GM19395 (cell line): Measurements from ENCODE around the gene CYP2D6.
"Not testable (repeated sequence)": the region's sequence is repeated elsewhere in the genome, so short reads cannot be mapped to it uniquely, and the experiment has no call there.

Source experiments
- ATAC-seq: cut with Tn5 transposase; IDR thresholded peaks from one replicate; pipeline ENCODE4 v1.9.1; 2021; ENCODE audit warnings: mild to moderate bottlenecking, moderate library complexity; ENCODE audit not compliant: unreplicated experiment

The CYP2D6 gene

DNA sequence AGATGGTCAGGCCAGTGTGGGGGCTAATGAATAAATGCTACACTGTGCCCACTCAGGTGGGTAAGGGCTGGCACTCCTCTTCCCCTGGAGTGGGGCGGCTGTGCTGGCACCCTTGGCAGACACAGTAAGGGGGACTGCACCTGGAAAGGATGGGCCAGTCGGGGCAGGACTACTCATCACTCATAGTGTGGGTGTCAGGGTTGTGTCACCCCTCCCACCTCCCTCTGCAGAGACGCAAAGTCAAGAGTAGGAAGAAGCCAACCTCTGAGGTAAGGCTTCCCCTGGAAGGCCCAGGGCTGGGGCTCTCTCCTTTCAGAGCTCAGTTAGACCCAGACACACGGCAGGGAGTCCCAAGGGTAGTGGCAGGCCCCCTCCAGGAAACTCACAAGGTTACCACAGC lies 5.1 kb upstream of the CYP2D6 start:
- not testable (repeated sequence) for ATAC-seq

DNA sequence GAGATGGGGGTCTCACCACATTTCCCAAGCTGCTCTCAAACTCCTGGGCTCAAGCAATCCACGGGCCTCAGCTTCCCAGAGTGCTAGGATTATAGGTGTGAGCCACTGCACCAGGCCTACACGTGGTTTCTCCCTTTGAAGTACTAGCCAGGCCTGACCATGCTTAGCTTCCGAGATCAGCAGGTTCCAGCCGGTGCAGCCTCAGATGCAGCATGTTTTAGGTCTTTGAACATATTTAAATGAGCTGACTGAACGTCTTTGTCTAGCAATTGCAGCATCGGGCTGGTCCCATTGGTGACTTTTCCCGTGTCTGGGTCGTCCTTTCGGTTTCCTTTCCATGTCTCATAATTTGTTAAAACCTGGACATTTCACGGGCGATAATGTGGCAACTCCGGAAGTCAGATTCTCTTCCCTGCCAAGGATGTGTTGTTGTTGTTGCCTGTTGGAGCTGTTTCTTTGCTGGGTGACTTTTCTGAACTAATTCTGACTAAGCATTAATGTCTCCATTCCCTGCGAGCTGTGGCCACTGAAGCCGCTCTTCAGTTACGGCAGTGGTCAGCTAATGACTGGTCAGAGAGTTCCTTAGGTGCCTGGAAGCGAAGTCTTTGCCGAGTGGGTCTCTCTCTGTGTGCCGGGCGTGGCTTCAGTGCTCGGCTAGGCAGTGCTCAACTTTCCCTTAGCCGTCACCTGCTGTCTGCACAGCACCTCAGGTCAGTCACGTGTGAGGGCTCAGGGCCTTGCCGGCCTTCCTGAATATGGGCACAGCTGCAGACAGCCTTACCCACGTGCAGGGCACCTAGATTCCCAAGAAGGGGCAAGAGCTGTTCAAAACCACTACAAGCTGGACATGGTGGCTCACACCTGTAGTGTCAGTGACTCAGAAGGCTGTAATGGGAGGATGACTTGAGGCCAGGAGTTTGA lies 3.8 kb upstream of the CYP2D6 start:
- no peak for ATAC-seq

DNA sequence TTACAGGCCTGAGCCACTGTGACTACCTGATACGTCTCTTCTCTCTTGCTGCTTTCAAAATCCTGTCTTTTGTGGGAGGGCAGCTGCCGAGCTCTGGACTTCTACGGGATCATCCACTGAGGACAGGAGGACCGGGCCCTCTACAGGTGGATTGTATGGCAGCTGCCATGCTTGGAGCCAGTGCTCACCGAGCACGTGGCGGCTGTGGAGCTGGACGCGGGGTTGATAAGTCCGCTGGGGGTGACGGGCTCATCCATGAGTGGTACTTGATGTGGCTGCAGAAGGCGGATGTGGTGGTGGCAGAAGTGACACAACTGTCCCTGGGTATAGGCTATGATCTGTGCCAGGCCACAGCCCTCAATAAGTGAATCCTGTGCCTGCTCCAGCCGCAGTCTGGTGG lies 1.8 kb upstream of the CYP2D6 start:
- ATAC-seq = no peak

DNA sequence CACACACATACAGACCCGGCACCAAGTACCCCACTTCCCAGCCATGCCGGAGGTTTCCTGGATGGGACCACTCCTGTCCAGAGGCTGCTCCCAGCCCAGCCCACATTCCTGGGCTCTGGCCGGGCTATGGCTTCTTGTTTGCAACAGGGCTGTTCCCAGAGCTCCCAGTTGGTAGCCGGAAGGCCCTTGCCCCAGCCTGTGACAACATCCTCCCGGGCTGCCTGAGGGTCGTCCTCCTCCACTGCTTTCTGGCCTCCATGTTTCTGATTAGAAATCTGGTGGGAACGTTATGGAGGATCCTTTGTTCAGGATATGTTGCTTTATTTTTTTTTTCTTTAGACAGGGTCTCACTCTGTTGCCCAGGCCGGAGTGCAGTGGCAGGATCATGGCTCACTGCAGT lies 952 bp upstream of the CYP2D6 start:
- ATAC-seq = no peak

- not testable (repeated sequence) for ATAC-seq
Measured at GRCh38 chr22:42130182-42130581, 428 bp downstream of the CYP2D6 start.

DNA sequence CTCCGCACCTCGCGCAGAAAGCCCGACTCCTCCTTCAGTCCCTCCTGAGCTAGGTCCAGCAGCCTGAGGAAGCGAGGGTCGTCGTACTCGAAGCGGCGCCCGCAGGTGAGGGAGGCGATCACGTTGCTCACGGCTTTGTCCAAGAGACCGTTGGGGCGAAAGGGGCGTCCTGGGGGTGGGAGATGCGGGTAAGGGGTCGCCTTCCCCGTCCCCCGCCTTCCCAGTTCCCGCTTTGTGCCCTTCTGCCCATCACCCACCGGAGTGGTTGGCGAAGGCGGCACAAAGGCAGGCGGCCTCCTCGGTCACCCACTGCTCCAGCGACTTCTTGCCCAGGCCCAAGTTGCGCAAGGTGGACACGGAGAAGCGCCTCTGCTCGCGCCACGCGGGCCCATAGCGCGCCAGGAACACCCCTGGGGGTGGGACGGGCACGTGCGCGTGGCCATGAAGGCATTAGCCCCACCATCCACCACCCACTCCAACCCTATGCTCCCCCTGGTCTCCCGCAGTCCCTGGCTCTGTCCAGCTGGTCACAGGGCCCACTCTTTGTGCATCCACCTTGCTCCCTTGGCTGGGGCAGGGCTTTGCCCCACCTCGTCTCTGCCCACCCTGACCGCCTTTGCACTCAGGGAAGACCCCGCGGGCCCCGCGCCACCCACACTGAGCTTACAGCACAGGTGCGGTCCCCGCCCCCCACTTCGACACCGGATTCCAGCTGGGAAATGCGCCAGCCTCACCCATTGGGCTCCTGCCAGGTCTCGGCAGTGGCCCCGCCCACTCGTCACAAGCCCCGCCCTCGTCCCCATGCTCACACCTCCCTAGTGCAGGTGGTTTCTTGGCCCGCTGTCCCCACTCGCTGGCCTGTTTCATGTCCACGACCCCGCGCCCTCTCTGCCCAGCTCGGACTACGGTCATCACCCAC lies 1.6 kb downstream of the CYP2D6 start:
- not testable (repeated sequence) for ATAC-seq

GRCh38 chr22:42128007-42128406 lies 2.6 kb downstream of the CYP2D6 start:
- ATAC-seq = not testable (repeated sequence)

GRCh38 chr22:42127606-42128005 lies 3.0 kb downstream of the CYP2D6 start:
- ATAC-seq = no peak

DNA sequence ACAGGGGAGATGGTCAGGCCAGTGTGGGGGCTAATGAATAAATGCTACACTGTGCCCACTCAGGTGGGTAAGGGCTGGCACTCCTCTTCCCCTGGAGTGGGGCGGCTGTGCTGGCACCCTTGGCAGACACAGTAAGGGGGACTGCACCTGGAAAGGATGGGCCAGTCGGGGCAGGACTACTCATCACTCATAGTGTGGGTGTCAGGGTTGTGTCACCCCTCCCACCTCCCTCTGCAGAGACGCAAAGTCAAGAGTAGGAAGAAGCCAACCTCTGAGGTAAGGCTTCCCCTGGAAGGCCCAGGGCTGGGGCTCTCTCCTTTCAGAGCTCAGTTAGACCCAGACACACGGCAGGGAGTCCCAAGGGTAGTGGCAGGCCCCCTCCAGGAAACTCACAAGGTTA lies 7.1 kb downstream of the CYP2D6 start:
- ATAC-seq = not testable (repeated sequence)

GRCh38 chr22:42120231-42121021 lies 10.2 kb downstream of the CYP2D6 start:
- ATAC-seq = not testable (repeated sequence)

GRCh38 chr22:42116848-42117424 lies 13.7 kb downstream of the CYP2D6 start:
- ATAC-seq = no peak

GRCh38 chr22:42115420-42115830 lies 15.2 kb downstream of the CYP2D6 start:
- ATAC-seq = not testable (repeated sequence)

DNA sequence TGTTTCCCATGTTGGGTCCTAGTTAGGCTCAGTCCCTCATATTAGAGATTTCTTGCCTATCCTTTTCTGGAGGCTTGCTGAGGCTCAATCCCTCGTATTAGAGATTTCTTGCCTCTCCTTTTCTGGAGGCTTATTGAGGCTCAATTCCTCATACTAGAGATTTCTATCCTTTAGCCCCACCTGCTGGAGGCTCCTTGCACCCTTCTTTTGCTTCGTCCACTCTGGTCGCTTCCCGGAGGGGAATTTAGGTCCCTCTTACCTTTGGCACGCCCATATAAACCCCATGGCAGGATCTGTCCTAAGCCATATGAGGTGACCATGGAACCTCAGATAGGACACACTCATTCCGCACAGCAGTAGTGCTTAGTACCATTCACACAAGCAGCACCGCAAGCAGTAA lies 15.9 kb downstream of the CYP2D6 start:
- no peak for ATAC-seq

DNA sequence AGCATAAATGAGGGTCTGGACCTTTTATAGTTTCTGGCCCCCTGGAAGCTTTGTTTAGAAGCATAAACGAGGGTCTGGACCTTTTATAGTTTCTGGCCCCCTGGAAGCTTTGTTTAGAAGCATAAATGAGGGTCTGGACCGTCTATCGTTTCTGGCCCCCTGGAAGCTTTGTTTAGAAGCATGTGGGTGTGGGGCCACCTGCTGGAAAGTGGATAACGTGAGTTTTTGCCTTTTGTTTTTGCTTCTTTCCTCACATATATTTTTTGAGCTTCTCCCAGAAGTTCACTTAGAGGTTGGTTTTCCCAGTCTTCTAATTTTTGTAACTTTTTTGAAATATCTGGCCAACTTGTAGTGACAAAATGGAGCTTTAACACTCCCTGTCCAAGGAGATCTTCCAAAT lies 17.8 kb downstream of the CYP2D6 start:
- not testable (repeated sequence) for ATAC-seq

GRCh38 chr22:42111798-42112197 lies 18.8 kb downstream of the CYP2D6 start:
- no peak for ATAC-seq

DNA sequence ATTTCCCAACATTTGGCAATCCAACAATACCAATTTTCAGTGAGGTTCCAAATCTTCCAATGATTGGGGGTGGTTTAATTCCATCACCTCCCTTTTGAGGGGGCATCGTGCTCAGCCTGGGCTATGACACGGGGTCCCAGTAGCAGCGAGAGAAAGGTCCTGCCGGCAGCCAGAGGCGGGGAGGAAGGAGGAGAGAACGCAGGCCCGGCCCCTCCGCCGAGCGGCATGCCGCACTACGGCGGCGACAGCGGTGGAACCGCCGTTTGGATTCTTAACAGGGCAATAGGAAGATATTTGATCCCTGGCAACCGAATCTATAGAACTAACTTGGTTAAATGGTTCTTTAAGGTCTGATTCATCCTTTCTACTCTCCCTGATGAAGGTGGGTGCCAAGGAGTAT lies 21.8 kb downstream of the CYP2D6 start:
- ATAC-seq = no peak

GRCh38 chr22:42104332-42104860 lies 26.2 kb downstream of the CYP2D6 start:
- not testable (repeated sequence) for ATAC-seq

DNA sequence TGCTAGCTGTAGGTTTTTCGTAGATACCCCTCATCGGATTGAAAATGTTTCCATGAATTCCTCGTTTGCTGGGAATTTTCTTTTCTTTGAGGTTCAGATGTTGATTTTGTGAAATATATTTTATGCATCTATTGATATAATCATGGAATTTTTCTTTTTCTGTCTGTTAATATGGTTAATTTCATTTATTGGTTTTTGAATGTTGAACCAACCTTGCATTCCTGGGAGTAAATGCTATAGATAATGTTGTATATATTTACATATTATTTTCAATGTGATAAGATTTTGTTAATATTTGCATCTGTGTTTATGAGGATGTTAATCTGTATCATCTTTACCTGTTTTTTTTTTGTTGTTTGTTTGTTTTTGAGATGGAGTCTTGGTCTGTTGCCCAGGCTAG lies 29.4 kb downstream of the CYP2D6 start:
- no peak for ATAC-seq

GRCh38 chr22:42091455-42091782 lies 39.2 kb downstream of the CYP2D6 start:
- no peak for ATAC-seq
